GF-D8 (cell line): Measurements from ENCODE around the gene TOB1.

Experiments used
- DNase-seq: peaks from one replicate; lab custom pipeline; 2025; lab: John Stamatoyannopoulos, UW

TOB1 gene

GRCh38 chr17:50866261-50866949, at the start of gene TOB1:
TOB1 (minus strand) TSS chr17:50866354; CDS start chr17:50864017, 2,337 bp downstream.
- DNase-seq, result peak; percentile 89

- no peak for DNase-seq
These were observed 48.4 kb upstream of the TOB1 start for GRCh38 chr17:50914505-50915063.

GRCh38 chr17:50913120-50913519, 47.0 kb upstream of the TOB1 start:
- DNase-seq, result no peak

- DNase-seq, result no peak
These were observed 45.7 kb upstream of the TOB1 start for GRCh38 chr17:50911890-50912289.

- no peak for DNase-seq
These were observed 45.3 kb upstream of the TOB1 start for GRCh38 chr17:50911450-50911849.

- DNase-seq, result peak; percentile 71
These were observed 43.8 kb upstream of the TOB1 start for GRCh38 chr17:50909765-50910605.

- no peak for DNase-seq
These were observed 43.0 kb upstream of the TOB1 start for GRCh38 chr17:50908860-50909764.

- DNase-seq, result no peak
These were observed 42.1 kb upstream of the TOB1 start for GRCh38 chr17:50908140-50908859.

- no peak for DNase-seq
These were observed 40.3 kb upstream of the TOB1 start for GRCh38 chr17:50906443-50906842.

- DNase-seq, result no peak
These were observed 39.3 kb upstream of the TOB1 start for GRCh38 chr17:50905460-50905803.

GRCh38 chr17:50904518-50905459, 38.6 kb upstream of the TOB1 start:
- no peak for DNase-seq

- no peak for DNase-seq
These were observed 37.7 kb upstream of the TOB1 start for GRCh38 chr17:50903604-50904517.

GRCh38 chr17:50902372-50903353, 36.5 kb upstream of the TOB1 start:
- DNase-seq, result no peak

- DNase-seq, result no peak
These were observed 34.3 kb upstream of the TOB1 start for GRCh38 chr17:50900383-50900892.

GRCh38 chr17:50899559-50900319, 33.6 kb upstream of the TOB1 start:
- no peak for DNase-seq

GRCh38 chr17:50899005-50899460, 32.9 kb upstream of the TOB1 start:
- DNase-seq, result no peak
